ENCODE results near the gene LGALS9C. TPM values are rescaled to one million over a fixed set of nuclear protein-coding genes. Genes with fewer than 3 reads are reported as not detected.
"Not testable (repeated sequence)": the region's sequence is repeated elsewhere in the genome, so short reads cannot be mapped to it uniquely, and the experiment has no call there.

The LGALS9C gene
- total RNA-seq, 1 donor from 2014 or later: not detected

GRCh38 chr17:18503221-18503620 is 26.6 kb downstream of the LGALS9C start:
- H3K9me3 Mint-ChIP-seq (ENCODE audit: unreplicated experiment); H3K27me3 Mint-ChIP-seq (ENCODE audit: unreplicated experiment); DNase-seq; H3K4me1 Mint-ChIP-seq (ENCODE audit: low read depth, unreplicated experiment); H3K36me3 Mint-ChIP-seq (ENCODE audit: unreplicated experiment); H3K4me3 Mint-ChIP-seq (ENCODE audit: unreplicated experiment); H3K27ac Mint-ChIP-seq (ENCODE audit: unreplicated experiment): not testable (repeated sequence)

GRCh38 chr17:18507729-18508128 is 31.1 kb downstream of the LGALS9C start:
- not testable (repeated sequence) for H3K27me3 Mint-ChIP-seq (ENCODE audit: unreplicated experiment); H3K9me3 Mint-ChIP-seq (ENCODE audit: unreplicated experiment); H3K27ac Mint-ChIP-seq (ENCODE audit: unreplicated experiment); DNase-seq; H3K36me3 Mint-ChIP-seq (ENCODE audit: unreplicated experiment); H3K4me3 Mint-ChIP-seq (ENCODE audit: unreplicated experiment); H3K4me1 Mint-ChIP-seq (ENCODE audit: low read depth, unreplicated experiment)

- not testable (repeated sequence) for H3K27me3 Mint-ChIP-seq (ENCODE audit: unreplicated experiment); H3K36me3 Mint-ChIP-seq (ENCODE audit: unreplicated experiment); DNase-seq; H3K4me1 Mint-ChIP-seq (ENCODE audit: low read depth, unreplicated experiment); H3K4me3 Mint-ChIP-seq (ENCODE audit: unreplicated experiment); H3K27ac Mint-ChIP-seq (ENCODE audit: unreplicated experiment); H3K9me3 Mint-ChIP-seq (ENCODE audit: unreplicated experiment)
Measured at GRCh38 chr17:18508667-18509066, 32.1 kb downstream of the LGALS9C start.

GRCh38 chr17:18521100-18521499 is 44.5 kb downstream of the LGALS9C start:
- not testable (repeated sequence) for H3K4me1 Mint-ChIP-seq (ENCODE audit: low read depth, unreplicated experiment); H3K9me3 Mint-ChIP-seq (ENCODE audit: unreplicated experiment); H3K4me3 Mint-ChIP-seq (ENCODE audit: unreplicated experiment); H3K27me3 Mint-ChIP-seq (ENCODE audit: unreplicated experiment); H3K36me3 Mint-ChIP-seq (ENCODE audit: unreplicated experiment); H3K27ac Mint-ChIP-seq (ENCODE audit: unreplicated experiment); DNase-seq

- not testable (repeated sequence) for H3K27ac Mint-ChIP-seq (ENCODE audit: unreplicated experiment); H3K4me3 Mint-ChIP-seq (ENCODE audit: unreplicated experiment); H3K4me1 Mint-ChIP-seq (ENCODE audit: low read depth, unreplicated experiment); H3K36me3 Mint-ChIP-seq (ENCODE audit: unreplicated experiment); DNase-seq; H3K9me3 Mint-ChIP-seq (ENCODE audit: unreplicated experiment); H3K27me3 Mint-ChIP-seq (ENCODE audit: unreplicated experiment)
Measured at GRCh38 chr17:18525015-18525414, 48.4 kb downstream of the LGALS9C start.

GRCh38 chr17:18526168-18526800 is 49.7 kb downstream of the LGALS9C start:
- H3K4me1 Mint-ChIP-seq (ENCODE audit: low read depth, unreplicated experiment); H3K27me3 Mint-ChIP-seq (ENCODE audit: unreplicated experiment); H3K36me3 Mint-ChIP-seq (ENCODE audit: unreplicated experiment); H3K9me3 Mint-ChIP-seq (ENCODE audit: unreplicated experiment); DNase-seq: not testable (repeated sequence)
- H3K27ac Mint-ChIP-seq (ENCODE audit: unreplicated experiment): peak overlapping the region; percentile 89
- H3K4me3 Mint-ChIP-seq (ENCODE audit: unreplicated experiment): peak overlapping the region; percentile 65

GRCh38 chr17:18527354-18527753 is 50.8 kb downstream of the LGALS9C start:
- not testable (repeated sequence) for H3K36me3 Mint-ChIP-seq (ENCODE audit: unreplicated experiment); H3K27me3 Mint-ChIP-seq (ENCODE audit: unreplicated experiment)
- peak overlapping the region; percentile 39 for H3K4me3 Mint-ChIP-seq (ENCODE audit: unreplicated experiment)

GRCh38 chr17:18528435-18528834 is 51.8 kb downstream of the LGALS9C start:
- H3K4me3 Mint-ChIP-seq (ENCODE audit: unreplicated experiment); H3K27me3 Mint-ChIP-seq (ENCODE audit: unreplicated experiment); H3K4me1 Mint-ChIP-seq (ENCODE audit: low read depth, unreplicated experiment); H3K9me3 Mint-ChIP-seq (ENCODE audit: unreplicated experiment); H3K36me3 Mint-ChIP-seq (ENCODE audit: unreplicated experiment); H3K27ac Mint-ChIP-seq (ENCODE audit: unreplicated experiment); DNase-seq: not testable (repeated sequence)

More at GRCh38 chr17:18527354-18527753, 50.8 kb downstream of the LGALS9C start:
- not testable (repeated sequence) for DNase-seq; H3K4me1 Mint-ChIP-seq (ENCODE audit: low read depth, unreplicated experiment); H3K9me3 Mint-ChIP-seq (ENCODE audit: unreplicated experiment)
- H3K27ac Mint-ChIP-seq (ENCODE audit: unreplicated experiment): peak overlapping the region; percentile 79

- not testable (repeated sequence) for H3K4me1 Mint-ChIP-seq (ENCODE audit: low read depth, unreplicated experiment); H3K36me3 Mint-ChIP-seq (ENCODE audit: unreplicated experiment); DNase-seq; H3K9me3 Mint-ChIP-seq (ENCODE audit: unreplicated experiment); H3K4me3 Mint-ChIP-seq (ENCODE audit: unreplicated experiment); H3K27ac Mint-ChIP-seq (ENCODE audit: unreplicated experiment); H3K27me3 Mint-ChIP-seq (ENCODE audit: unreplicated experiment)
Measured at GRCh38 chr17:18528899-18529500, 52.4 kb downstream of the LGALS9C start.

- H3K36me3 Mint-ChIP-seq (ENCODE audit: unreplicated experiment); H3K27me3 Mint-ChIP-seq (ENCODE audit: unreplicated experiment); H3K4me3 Mint-ChIP-seq (ENCODE audit: unreplicated experiment); H3K4me1 Mint-ChIP-seq (ENCODE audit: low read depth, unreplicated experiment); H3K9me3 Mint-ChIP-seq (ENCODE audit: unreplicated experiment); DNase-seq; H3K27ac Mint-ChIP-seq (ENCODE audit: unreplicated experiment): not testable (repeated sequence)
Measured at GRCh38 chr17:18530405-18530804, 53.8 kb downstream of the LGALS9C start.

GRCh38 chr17:18542234-18542633 is 65.6 kb downstream of the LGALS9C start:
- not testable (repeated sequence) for H3K4me3 Mint-ChIP-seq (ENCODE audit: unreplicated experiment); H3K36me3 Mint-ChIP-seq (ENCODE audit: unreplicated experiment); H3K27ac Mint-ChIP-seq (ENCODE audit: unreplicated experiment)

GRCh38 chr17:18542907-18543306 is 66.3 kb downstream of the LGALS9C start:
- not testable (repeated sequence) for H3K4me3 Mint-ChIP-seq (ENCODE audit: unreplicated experiment); H3K4me1 Mint-ChIP-seq (ENCODE audit: low read depth, unreplicated experiment); DNase-seq; H3K27ac Mint-ChIP-seq (ENCODE audit: unreplicated experiment); H3K27me3 Mint-ChIP-seq (ENCODE audit: unreplicated experiment); H3K9me3 Mint-ChIP-seq (ENCODE audit: unreplicated experiment); H3K36me3 Mint-ChIP-seq (ENCODE audit: unreplicated experiment)

More at GRCh38 chr17:18542234-18542633, 65.6 kb downstream of the LGALS9C start:
- not testable (repeated sequence) for H3K9me3 Mint-ChIP-seq (ENCODE audit: unreplicated experiment); H3K27me3 Mint-ChIP-seq (ENCODE audit: unreplicated experiment); H3K4me1 Mint-ChIP-seq (ENCODE audit: low read depth, unreplicated experiment); DNase-seq

All from glutamatergic neuron (in vitro differentiated cells).